SK-N-MC (cell line): Measurements from ENCODE around the gene DNTTIP2.
"Not testable (repeated sequence)": the region's sequence is repeated elsewhere in the genome, so short reads cannot be mapped to it uniquely, and the experiment has no call there.

Experiments
- EZH2 ChIP-seq: fragments of 200-600 bp; sonication (generic); IDR thresholded peaks from one replicate; pipeline ENCODE4 v1.6.1; 2017; ENCODE audit warnings: antibody characterized with exemption
- FOXP2 ChIP-seq: optimal IDR thresholded peaks from 2 replicates; pipeline ENCODE3; 2011; ENCODE audit warnings: mild to moderate bottlenecking, moderate library complexity; ENCODE audit not compliant: insufficient read depth; ENCODE audit errors: extremely low read length, control extremely low read depth
- POLR2AphosphoS5 ChIP-seq: IDR thresholded peaks from 2 replicates; pipeline ENCODE4 v1.6.1; 2012; ENCODE audit warnings: mild to moderate bottlenecking, low read depth, low read length, borderline replicate concordance

DNA sequence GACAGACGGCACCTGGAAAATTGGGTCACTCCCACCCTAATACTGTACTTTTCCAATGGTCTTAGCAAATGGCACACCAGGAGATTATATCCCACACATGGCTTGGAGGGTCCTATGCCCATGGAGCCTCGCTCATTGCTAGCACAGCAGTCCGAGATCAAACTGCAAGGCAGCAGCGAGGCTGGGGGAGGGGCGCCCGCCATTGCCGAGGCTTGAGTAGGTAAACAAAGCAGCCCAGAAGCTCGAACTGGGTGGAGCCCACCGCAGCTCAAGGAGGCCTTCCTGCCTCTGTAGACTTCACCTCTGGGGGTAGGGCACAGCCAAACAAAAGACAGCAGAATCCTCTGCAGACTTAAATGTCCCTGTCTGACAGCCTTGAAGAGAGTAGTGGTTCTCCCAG, 23.0 kb downstream of the DNTTIP2 start:
- not testable (repeated sequence) for TF ChIP-seq EZH2, POLR2AphosphoS5, FOXP2
